Measurements from ENCODE around the gene BIN1. TPM values are rescaled to one million over a fixed set of nuclear protein-coding genes. Genes with fewer than 3 reads are reported as not detected.

BIN1 gene
- total RNA-seq, 1 experiment from 2014 or later: 31.8 TPM

- BruUV-seq (replicated peaks): no TSS peak
- Histone ChIP-seq H3K9ac (ENCODE audit: low read length) (no peak overlapping the region), H3K9me2 (ENCODE audit: insufficient read depth) (no peaks in the 10 kb centered on the region), H4K20me1 (ENCODE audit: insufficient read depth) (no peaks in the 10 kb centered on the region), H2AFZ (ENCODE audit: low read depth, low read length, poor library complexity, severe bottlenecking) (peak overlapping the region; percentile 66), H3K9me3 (ENCODE audit: control insufficient read depth in 1 of 2, insufficient read depth in 1 of 2, low read depth in 1 of 2, low read length in 2 of 2) (no peaks in the 10 kb centered on the region), H3K27ac (ENCODE audit: low read depth, low read length) (no peak overlapping the region), H3K27me3 (ENCODE audit: insufficient read depth, low read length) (no peaks in the 10 kb centered on the region), H3K4me3 (replicated peaks in 1 of 2; ENCODE audit: low read depth in 1 of 2, low read length in 2 of 2) (no peak overlapping the region), H3K4me2 (ENCODE audit: low read length) (no peak overlapping the region), H3K79me2 (ENCODE audit: insufficient read depth, low read length) (no peaks in the 10 kb centered on the region), H3K36me3 (ENCODE audit: control insufficient read depth in 1 of 2, insufficient read depth in 2 of 2, low read length in 2 of 2) (no peaks in the 10 kb centered on the region), H3K4me1 (ENCODE audit: control insufficient read depth in 1 of 2, insufficient read depth in 2 of 2, low read length in 2 of 2) (peaks cover 0 to 12% of the 10 kb centered on the region in 2 experiments; a peak in 2 of 4 replicates)
- ATAC-seq: peak; percentile 67
- DNase-seq (ENCODE audit: low read depth, low spot score): peak; percentile 12
- TF ChIP-seq REST (IDR thresholded peaks at IDR 0.05; ENCODE audit: low read depth) (no peak), EGR1 (IDR thresholded peaks at IDR 0.05; ENCODE audit: low read depth) (no peak), CTCF (IDR thresholded peaks at IDR 0.05 in 2 of 3, conservative IDR thresholded peaks at IDR 0.05 in 1 of 3; ENCODE audit: borderline replicate concordance in 1 of 3, insufficient read depth in 1 of 3, low read depth in 2 of 3, low read length in 2 of 3) (peak; percentile 7 to 40 (median 28); a peak in 4 of 6 replicates), EZH2 (IDR thresholded peaks at IDR 0.05) (no peak), RAD21 (IDR thresholded peaks at IDR 0.05; ENCODE audit: low read depth) (peak; percentile 46; the same call in 1 of the 2 replicates), ZBTB33 (IDR thresholded peaks at IDR 0.05; ENCODE audit: extremely low read depth, insufficient replicate concordance, low read length) (no peak), SIN3A (IDR thresholded peaks at IDR 0.05; ENCODE audit: low read depth) (no peak), EZH2phosphoT487 (IDR thresholded peaks at IDR 0.05; ENCODE audit: borderline replicate concordance) (no peak)
- ChIA-PET POLR2A (no interaction called here), RAD21 (ENCODE audit: low non-redundant PET in 1 of 2, low total read pairs in 2 of 2, uncharacterized antibody in 2 of 2, unreplicated experiment in 2 of 2) (no interaction called here), CTCF (no interaction called here)
- intact Hi-C loops (cut with micrococcal nuclease): no loop called here
Observed at GRCh38 chr2:127143841-127144782, 37.2 kb upstream of the BIN1 start.
